ENCODE results near the gene GUSB. TPM values are rescaled to one million over a fixed set of nuclear protein-coding genes. Genes with fewer than 3 reads are reported as not detected.

The GUSB gene
- total and polyA plus RNA-seq, 9 of the 15 experiments (the other 6 are each of a cell fraction or from before 2014, with no cell fraction given) = 22.7 to 102 (median 60.1) TPM

- TF ChIP-seq HSF4 (CRISPR knock-in tag; IDR thresholded peaks at IDR 0.05; ENCODE audit: borderline replicate concordance) = no peak
- peak; percentile 25; the same call in 1 of the 2 replicates for TF ChIP-seq CXXC5 (CRISPR knock-in tag; IDR thresholded peaks at IDR 0.05)
- no peak for TF ChIP-seq HIVEP1 (CRISPR knock-in tag; IDR thresholded peaks at IDR 0.05)
- peak; percentile 37 for TF ChIP-seq CREB1 (IDR thresholded peaks at IDR 0.05)
- TF ChIP-seq CREB1 (CRISPR knock-in tag; IDR thresholded peaks at IDR 0.05) = peak; percentile 32; the same call in 1 of the 2 replicates
- TF ChIP-seq, protein P1, sequence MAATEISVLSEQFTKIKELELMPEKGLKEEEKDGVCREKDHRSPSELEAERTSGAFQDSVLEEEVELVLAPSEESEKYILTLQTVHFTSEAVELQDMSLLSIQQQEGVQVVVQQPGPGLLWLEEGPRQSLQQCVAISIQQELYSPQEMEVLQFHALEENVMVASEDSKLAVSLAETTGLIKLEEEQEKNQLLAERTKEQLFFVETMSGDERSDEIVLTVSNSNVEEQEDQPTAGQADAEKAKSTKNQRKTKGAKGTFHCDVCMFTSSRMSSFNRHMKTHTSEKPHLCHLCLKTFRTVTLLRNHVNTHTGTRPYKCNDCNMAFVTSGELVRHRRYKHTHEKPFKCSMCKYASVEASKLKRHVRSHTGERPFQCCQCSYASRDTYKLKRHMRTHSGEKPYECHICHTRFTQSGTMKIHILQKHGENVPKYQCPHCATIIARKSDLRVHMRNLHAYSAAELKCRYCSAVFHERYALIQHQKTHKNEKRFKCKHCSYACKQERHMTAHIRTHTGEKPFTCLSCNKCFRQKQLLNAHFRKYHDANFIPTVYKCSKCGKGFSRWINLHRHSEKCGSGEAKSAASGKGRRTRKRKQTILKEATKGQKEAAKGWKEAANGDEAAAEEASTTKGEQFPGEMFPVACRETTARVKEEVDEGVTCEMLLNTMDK (IDR thresholded peaks at IDR 0.05; ENCODE audit: borderline replicate concordance, insufficient read depth, low read depth, low read length, poor library complexity, severe bottlenecking) = no peak
- TF ChIP-seq BRF1 (IDR thresholded peaks at IDR 0.05; ENCODE audit: borderline replicate concordance, extremely low read depth, insufficient read length) = no peak
- no peak for TF ChIP-seq ZSCAN32 (CRISPR knock-in tag; IDR thresholded peaks at IDR 0.05)
- peak; percentile 14; the same call in 1 of the 2 replicates for TF ChIP-seq MYNN (IDR thresholded peaks at IDR 0.05)
- TF ChIP-seq MYNN (CRISPR knock-in tag; IDR thresholded peaks at IDR 0.05) = no peak
- TF ChIP-seq CHD2 (IDR thresholded peaks at IDR 0.05; ENCODE audit: low read depth, low read length) = 0 out of 2 replicates have a peak, but pooled peaks have one; percentile 34
- peak; percentile 32 to 70; a peak in 2 of 4 replicates for TF ChIP-seq KDM1A (IDR thresholded peaks at IDR 0.05)
- TF ChIP-seq ZNF253 (CRISPR knock-in tag; conservative IDR thresholded peaks at IDR 0.05) = no peak
- 0 out of 2 replicates have a peak, but pooled peaks have one; percentile 36 for TF ChIP-seq OTX1 (CRISPR knock-in tag; IDR thresholded peaks at IDR 0.05)
- TF ChIP-seq RFX5 (IDR thresholded peaks at IDR 0.05; ENCODE audit: low read depth, low read length) = no peak
- no peak for TF ChIP-seq NR1H2 (CRISPR knock-in tag; IDR thresholded peaks at IDR 0.05)
- TF ChIP-seq SOX6 (IDR thresholded peaks at IDR 0.05) = peak; percentile 58; the same call in 1 of the 2 replicates
- no peak for TF ChIP-seq ZNF431 (CRISPR knock-in tag; IDR thresholded peaks at IDR 0.05)
- TF ChIP-seq CEBPG (CRISPR knock-in tag; IDR thresholded peaks at IDR 0.05) = peak; percentile 59; the same call in 1 of the 2 replicates
- TF ChIP-seq CEBPG (tag; conservative IDR thresholded peaks at IDR 0.05 in 1 of 2, IDR thresholded peaks at IDR 0.05 in 1 of 2) = peak in 1 of 2 experiments; percentile 78; a peak in 3 of 4 replicates
- TF ChIP-seq KLF1 (tag; IDR thresholded peaks at IDR 0.05) = peak; percentile 81
- TF ChIP-seq E2F8 (IDR thresholded peaks at IDR 0.05; ENCODE audit: low read depth, partially characterized antibody) = no peak
- peak; percentile 79 for TF ChIP-seq HDAC2 (IDR thresholded peaks at IDR 0.05)
- no peak for TF ChIP-seq BMI1 (IDR thresholded peaks at IDR 0.05; ENCODE audit: low read length)
- no peak for TF ChIP-seq SETDB1 (IDR thresholded peaks at IDR 0.05; ENCODE audit: low read length)
- peak; percentile 50; the same call in 1 of the 2 replicates for TF ChIP-seq KLF16 (IDR thresholded peaks at IDR 0.05)
Observed at GRCh38 chr7:65927489-65928448, 54.2 kb downstream of the GUSB start (continued).

All from K562 (cell line).